NB4 (cell line): Measurements from ENCODE around the gene RERE.

ENCODE experiments used
- CTCF ChIP-seq: IDR thresholded peaks from one replicate; pipeline ENCODE4 v1.5.1; 2012; ENCODE audit warnings: low read depth, low read length
- POLR2A ChIP-seq: IDR thresholded peaks from 2 replicates; pipeline ENCODE4 v1.6.1; 2011; ENCODE audit warnings: mild to moderate bottlenecking; ENCODE audit not compliant: insufficient read length; ENCODE audit errors: extremely low read depth

GRCh38 chr1:8689431-8690252 lies 127.8 kb downstream of the RERE start:
- no peak for TF ChIP-seq CTCF
- TF ChIP-seq POLR2A = no peak
